ENCODE data around the gene GCHFR.
A peak's percentile ranks its signal among the peaks of the same experiment; 100 is the strongest.

Gene GCHFR

DNA sequence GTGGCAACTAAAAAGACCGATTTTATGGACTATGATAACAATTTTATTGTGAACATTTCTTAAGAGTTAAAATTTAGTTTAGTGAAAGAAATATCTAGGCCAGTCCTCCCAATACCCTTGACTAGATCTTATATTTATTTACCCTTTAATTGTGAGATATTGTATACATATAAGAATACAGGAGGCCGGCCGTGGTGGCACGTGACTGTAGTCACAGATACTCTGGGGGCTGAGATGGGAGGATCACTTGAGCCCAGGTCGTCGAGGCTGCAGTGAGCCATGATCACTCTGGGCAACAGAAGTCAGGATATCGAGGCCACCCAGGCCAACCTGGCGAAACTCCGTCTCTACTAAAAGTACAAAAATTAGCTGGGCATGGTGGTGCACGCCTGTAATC is 8.1 kb upstream of the GCHFR start:
- no peak for DNase-seq

DNA sequence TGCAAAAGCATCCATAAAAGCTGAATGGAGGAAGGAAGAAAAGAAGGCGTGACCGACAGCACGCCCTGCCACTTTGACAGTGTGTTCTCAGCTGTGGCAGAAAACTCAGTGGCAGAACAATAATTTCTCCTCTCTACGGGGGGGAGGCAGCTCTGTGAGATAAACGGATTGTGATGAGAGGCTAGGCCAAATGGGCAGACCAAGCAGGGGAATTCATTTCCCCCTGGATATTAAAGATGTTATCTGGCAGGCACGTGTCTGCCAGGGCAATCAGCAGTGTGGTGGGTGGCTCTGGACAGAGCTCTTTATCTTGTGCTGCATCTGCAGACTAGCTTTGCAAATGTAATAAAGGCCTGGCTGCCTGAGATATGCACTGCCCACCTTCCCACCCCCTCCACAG is 6.9 kb upstream of the GCHFR start:
- peak; percentile 2 for DNase-seq

DNA sequence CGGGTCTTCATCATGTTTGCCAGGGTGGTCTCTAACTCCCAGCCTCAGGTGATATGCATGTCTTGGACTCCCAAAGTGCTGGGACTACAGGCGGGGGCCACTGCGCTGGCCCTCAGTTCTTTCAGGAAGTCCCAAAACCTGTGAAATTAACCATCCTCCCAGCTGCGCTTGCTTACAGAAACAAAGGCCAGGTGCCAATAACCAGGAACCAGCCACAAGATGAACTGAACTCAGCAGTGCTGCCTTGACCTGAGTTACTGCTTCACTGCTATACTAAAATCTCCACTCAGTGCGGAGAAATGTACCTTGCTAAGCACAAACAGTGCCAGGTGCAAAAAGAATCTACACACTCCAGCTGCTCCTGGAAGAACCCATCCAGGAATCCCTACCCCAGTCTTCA is 3.9 kb upstream of the GCHFR start:
- no peak for DNase-seq

DNA sequence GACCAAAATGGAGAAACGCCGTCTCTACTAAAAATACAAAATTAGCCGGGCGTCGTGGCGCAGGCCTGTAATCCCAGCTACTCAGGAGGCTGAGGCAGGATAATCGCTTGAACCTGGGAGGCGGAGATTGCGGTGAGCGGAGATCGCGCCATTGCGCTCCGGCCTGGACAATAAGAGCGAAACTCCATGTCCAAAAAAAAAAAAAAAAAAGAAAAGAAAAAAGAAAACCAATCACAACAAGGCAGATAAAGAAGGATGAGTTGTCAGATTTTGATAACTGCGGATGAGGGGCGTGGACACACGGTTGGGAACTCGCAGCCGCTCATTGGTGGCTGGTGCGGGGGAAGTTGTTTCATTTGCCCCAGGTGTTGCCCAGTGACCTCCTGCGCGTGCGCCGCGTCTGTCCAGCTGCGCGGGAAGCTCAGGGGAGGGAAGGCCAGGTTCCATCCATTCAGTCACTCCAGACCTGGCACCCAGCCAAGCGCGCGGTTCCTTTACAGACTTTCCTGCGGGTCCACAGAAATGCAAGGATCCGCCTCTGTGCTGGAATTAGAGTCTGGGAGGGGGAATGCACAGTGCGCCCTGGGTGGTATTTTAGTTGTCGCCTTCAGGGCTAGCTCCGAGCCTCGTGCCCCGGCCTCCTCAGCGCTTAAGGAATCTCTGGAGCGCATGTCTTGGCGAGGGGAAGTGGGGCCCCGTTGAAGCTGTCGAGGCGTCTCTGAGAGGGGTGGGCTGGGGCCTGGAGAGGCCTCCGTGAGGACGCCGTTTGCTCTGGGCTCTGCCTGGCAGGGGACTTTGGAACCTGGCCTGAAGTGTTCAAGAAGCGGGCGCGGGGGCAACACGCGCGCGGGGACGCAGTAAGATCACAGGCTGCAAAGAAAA is 708 bp upstream of the GCHFR start:
- peak; percentile 63 for DNase-seq

DNA sequence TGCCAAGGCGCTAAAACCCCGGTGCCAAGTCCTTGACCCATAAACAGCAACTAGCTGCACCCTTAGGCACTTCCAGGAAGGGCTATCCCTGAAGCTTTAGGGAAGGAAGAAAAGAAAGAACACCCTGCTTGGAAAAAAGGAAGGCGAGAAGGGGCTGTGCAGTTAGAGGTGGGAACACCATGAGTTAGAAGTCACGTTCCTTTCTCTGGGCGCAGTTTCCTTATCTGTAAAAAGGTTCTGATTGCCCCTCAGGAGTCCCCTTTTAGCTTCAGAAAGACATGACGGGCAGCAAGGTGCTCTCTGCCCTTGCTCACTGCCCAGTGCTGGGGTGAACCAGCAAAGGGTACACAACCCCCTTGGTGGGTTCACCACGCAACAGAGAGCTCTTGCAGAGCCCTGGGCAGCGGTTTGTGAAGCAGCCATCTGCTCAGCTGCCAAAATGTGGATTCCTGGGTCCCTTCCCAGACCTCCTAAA is 798 bp downstream of the GCHFR start:
- no peak for DNase-seq

DNA sequence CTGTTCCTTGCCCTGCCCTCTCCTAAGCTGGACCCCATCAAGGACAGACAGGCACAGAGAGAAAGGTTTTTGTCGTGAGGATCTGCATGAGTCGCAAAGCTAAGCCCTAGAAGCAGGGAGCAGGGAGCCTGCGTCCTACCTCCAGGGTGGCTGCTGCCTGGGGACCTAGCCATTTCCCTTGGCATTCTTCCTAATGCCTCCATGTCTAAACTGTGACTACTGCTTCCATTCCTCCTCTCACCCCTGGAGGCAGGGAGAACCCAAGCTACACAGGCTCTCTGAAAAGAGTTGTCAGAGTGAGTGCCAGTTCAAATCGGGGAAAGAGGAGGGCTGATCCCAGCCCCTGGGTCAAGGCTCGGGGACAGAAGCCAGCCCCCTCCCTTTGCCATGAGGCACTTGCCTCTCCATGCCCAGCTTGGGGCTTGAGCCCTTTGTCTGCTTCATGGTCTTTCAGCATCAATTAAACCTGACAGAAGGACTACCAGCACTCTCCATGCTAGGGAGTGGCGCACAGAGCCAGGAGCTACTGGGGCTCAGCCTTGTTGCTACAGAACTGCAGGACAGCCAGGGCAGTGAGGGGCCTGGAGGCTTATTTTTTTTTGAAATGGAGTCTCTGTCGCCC is 2.4 kb downstream of the GCHFR start:
- DNase-seq = no peak

DNA sequence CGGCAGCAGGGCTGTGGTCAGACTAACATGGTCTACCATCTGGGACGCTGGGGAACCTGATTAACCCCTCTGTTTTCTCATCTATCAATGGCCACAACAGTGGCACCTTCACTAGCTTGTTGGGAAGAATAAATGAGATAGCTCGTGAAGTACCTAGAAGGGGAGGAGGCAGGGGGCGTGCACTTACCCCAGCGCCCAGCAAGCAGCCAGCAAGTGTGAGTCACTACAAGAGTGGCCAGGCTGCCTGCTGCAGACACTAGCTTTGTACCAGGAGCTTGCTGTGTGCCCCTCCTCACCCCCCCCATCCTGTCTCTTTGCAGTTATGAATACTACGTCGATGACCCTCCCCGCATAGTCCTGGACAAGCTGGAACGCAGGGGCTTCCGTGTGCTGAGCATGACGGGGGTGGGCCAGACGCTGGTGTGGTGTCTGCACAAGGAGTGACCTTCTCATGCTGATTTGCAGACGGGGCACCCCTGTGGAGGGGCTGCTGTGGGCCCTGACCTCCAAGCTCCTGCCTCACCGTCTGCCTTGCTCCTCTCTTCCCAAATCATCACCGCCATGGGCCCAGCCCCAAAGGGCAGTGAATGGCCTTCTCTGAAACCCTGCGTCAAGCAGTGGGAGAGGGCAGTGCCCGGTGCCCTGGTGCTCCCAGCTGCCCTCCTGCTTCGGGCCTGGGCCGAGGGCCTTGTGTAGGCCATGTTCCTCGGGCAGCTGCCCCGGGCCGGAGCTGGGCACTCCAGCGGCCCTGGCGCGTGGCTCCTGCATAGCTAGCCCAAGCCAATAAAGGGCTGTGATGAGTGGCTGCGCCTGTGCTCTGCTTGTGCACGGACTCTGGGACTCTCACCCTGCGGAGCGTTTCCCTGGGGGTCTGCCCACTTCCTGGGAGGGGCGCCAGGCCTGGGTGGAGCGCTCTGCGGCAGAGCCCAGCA is 3.3 kb downstream of the GCHFR start:
- no peak for DNase-seq

DNA sequence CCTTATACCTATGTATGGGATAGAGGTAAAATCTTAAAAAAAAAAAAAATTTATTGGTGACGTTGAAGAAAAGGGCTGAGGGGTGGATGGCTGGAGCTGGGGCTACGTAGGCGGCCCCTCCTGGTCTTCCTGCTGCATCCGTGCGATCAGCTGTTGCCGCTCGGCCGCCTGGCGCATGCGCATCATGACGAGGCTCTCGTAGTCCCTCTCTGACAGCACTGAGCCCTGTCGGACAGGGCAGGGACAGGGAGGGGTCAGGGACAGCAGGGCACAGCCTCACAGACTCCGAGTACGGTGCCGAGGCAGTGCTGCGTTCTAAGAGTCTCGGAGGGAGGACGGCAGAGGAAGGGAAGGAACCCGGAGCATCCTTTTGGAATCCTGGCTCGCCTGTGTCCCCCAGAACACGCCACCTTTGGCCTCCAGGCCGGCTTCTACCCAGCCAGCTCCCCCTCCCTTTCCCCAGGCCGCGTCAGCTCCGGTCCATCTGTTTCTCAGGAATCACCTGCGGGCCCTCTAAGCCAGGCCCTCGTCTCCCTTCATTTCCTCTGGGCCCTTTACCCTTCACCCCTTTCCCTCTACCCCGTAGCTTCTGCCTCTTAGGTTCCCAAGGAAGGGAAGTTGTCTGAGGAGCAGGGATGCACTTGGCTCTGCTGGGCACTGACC is 4.1 kb downstream of the GCHFR start:
- no peak for DNase-seq

DNA sequence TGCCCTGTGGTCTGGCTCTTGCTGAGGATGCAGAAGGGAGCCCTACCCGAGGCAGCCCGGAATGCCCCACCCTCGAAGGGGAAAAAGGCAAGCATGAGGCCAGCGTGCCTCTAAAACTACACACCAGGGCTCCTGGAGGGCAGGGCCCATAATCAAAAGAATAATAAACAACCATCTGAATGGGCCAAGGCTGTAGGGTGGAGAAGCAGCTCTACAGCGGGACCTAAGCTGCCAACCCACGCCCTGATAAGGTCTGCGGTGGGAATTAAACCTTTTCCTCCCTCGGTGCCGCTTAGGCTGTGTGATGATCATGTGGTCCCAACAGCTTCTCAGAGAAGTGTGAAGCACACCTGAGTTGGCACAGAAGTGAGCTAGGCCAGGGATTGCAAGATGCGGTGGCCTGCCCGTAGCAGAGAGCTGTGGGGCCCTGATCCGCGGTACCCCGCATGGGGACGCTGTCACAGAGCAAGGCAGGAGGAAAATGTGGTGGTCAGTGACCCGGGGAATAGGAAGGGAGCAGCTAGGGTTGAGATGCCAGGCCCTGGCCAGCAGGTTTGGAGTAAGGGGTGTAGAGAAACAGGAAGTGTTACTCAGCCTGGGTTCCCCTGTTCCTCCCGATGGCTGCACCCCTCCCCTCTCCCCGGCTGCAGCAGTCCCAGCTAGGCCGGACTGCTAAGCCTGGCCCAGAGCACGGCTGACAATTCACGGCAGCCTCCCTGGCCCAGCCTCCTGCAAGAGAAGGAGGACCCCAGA is 4.8 kb downstream of the GCHFR start:
- no peak for DNase-seq

DNA sequence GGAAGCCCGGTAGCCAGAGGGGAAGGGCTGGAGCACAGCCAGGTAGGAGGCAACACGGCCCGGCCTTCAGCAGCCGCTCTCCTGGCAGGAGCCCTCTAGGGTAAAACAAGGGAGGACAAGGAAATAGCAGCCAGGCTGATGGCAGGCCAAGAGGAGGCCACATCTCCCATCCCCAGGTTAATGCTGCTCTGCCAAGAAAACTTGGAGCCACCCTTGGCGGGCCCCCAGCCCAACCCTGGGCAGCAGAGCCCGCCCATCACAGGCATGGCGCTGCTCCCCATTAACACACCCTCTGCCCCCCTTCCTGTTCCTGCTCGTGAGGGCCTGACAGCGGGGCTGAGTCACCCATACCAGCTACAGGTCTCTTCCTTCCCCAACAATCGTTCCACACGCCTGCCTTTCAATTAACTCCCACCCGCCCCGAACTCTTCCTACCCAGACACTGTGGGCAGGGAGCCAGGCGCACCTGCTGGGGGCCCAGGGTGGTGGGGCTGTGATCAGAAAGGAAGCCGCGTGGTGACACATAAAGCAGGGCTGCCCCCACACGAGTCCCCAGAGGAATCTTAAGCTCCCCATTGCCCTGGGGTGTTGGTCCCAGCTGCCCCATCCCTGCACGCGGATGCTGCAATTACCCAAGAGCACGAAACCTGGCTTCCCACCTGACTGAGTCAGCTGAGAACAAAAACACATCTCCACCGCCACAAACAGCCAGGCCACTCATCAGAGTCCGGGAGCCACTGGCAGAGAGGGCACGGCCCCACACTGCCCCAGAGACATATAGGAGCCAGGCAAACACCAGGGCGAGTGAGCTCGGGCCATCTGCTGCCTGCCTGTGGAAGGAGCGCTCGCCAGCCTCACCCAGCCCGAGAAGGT is 5.6 kb downstream of the GCHFR start, which contains the start of gene C15orf62:
Gene C15orf62, plus strand, starts transcription at position 707 of the 873 bp plus-strand sequence. CDS start 516 bp downstream, outside the sequence.
- peak; percentile 9 for DNase-seq

DNA sequence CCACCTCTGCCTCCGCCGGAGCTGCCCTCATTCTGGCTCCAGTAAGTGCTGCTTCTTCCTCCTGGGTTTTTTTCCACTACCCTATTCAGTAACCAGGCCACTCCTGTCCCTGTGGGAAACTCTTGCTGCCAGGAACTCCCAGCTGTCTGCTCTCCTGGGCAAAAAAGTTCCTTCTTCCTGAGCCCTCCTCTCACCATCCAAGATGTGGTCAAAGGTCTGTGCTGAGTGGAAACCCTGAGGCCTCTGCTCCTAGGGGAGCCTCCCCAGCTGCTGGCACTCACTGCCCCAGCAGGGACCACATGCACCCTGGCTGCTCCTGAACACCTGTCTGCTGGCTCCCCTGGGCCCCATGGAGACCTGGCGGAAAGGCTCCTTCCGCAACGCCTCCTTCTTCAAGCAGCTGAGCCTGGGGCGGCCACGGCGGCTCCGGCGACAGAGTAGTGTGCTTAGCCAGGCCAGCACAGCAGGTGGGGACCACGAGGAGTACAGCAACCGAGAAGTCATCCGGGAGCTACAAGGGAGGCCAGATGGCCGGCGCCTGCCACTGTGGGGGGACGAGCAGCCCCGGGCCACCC is 6.4 kb downstream of the GCHFR start:
- DNase-seq = no peak

DNA sequence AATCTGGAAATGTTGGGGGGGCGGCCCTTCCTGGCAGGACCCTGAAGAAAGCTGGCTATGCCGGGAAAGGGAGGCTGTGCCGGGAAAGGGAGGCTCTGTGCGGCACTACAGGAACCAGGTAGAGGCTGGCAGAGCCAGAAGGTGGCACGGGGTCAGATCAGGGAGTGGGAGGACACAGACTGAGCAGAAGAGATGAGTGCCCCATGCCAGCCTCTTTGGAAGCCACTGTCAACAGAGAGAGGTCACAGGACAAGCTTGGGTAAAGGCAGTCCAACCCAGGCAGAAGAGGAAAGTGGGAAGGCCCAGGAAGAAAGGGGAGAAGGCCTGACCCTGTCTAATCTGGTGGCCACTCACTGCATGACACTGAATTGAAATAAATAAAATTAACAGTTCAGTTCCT is 7.4 kb downstream of the GCHFR start:
- no peak for DNase-seq

DNA sequence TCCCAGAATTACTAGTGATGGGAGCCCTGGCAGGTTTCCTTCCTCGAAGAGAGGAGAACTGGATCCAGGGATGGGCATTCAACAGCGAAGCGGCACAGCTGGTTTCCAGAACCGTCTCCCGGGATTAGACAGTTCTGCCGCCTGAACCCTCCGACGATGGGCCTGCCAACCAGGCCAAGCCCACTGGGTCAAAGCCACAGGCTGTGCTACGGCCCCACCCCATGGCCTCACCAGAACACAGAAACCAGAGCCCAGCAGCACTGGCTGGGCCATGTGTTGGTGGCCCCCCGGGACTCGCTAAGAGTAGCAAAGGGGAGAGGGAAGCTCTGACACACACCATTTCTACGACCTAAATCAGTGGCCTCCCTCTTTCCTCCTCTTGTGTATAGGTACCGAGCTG is 8.1 kb downstream of the GCHFR start:
- DNase-seq = no peak

DNA sequence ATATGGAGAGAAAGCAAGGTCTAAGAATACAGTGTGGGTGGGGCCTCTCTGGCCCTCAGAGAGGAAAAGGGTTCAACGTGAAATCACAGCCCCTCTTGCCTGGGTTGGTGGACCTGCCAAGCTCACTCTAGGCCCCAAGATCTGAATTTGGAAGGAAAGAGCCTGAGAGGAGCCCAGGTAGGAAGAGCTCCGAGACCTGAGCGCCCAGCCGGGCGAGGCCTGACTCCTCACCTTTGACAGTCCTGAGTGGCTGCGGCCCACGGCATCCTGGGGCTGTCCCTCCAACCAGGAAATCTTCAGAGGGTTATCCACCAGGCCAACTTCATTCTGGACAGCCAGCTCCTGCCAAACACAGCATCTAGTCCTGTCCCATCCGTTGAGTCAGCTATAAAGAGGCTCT is 9.6 kb downstream of the GCHFR start:
- DNase-seq = no peak

DNA sequence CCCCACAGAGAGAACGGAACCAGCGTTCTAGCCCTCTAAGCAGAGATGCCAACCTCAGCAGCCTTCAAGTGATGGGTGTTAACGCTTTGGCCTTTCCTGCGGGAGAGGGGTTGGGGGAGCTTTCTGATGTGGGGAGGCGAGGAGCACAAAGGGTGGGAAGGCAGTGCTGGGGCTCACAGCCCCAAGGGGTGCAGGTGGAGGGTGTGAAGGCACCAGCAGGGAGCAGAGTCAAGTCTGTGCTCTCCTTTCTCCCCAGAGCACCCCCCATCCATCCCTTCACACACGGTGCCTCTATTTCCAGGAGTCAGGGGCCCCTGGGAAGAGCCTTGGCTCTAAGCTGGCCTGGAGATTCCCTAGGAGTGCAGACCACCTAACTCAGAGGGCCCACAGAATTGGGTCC is 10.0 kb downstream of the GCHFR start:
- DNase-seq = no peak

DNA sequence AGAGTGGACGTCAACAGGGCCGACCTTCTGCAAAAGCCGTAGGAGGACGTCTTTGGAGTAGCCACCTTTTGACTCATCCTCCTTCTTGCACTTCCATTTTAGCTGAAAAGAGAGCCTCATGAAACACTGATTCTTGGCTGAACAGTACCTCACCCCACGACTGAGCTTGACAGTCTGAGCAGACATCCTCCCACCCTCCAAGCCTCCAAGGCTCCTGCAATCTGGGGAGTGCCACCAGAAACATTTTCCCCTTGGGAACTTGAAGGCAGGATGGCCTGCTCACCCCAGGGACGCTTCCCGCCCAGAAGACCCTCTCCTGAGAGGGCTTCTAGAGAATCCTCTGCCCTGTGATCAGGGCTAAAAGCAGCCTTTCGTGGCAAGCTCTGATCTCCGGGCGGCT is 11.1 kb downstream of the GCHFR start:
- DNase-seq = no peak

DNA sequence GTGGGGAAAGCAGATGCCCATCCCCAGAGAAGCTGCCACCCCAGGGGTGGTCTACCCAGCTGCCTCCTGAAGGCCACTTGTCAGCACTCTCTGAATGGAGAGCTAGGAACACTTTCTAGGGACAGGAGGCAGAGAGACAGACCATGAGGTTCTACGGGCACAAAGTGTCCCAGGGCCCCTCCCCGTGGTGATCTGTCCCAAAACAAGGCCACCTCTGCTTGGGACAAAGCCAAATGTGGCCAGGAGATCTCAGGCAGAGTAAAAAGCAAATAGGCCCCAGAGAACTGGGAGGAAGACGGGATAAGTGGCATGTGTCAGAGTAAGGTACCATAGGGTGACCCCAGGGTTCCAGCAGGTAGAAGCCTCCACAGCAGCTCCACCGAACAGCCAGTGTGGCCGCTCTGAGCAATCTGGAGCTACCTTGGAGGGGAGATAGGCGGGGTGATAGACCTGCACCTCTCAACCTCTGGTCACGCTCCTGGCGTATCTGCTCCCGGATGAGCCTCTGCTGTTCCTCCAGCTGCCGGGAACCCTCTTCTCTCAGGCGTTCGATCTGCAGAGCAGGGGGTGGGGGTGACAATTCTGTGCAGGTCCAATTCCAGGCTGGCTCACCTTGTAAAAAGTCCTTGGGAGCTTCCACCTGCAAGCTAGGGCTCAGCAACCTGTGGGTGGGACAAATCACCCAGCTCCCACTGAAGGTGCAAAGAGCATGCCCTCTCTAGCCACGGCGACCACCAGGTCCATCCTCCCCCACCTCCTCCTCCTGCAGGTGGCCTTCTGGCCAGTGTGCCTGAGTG is 12.1 kb downstream of the GCHFR start:
- no peak for DNase-seq

DNA sequence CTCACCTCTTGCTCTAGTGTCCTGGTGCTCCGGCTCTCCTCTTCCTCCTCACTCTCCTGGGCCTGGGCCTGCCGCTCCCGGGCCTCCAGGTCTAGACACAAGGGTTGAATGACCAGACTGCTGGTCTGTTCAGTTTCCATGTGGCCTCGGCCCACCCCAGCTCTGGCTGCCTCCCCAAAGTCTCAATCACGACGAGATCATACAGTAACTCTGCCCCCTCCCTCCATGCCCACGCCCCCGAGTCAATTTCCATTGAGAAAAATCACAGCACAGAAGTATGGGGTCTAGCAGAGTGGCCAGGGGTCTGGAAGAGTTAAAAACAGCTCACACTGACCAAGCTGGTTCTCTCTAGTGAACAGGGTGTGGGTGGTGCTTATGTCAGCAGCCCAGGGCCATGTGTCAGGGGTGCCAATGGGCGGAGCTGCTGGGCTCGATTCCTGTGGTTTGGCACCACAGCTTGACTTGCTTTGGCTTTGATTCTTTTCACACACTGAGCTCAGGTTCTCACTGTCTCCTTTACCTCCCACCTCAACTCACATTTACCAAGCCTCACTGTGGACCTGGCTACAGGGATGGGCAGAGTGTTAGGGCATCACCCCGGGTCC is 12.8 kb downstream of the GCHFR start:
- no peak for DNase-seq

DNA sequence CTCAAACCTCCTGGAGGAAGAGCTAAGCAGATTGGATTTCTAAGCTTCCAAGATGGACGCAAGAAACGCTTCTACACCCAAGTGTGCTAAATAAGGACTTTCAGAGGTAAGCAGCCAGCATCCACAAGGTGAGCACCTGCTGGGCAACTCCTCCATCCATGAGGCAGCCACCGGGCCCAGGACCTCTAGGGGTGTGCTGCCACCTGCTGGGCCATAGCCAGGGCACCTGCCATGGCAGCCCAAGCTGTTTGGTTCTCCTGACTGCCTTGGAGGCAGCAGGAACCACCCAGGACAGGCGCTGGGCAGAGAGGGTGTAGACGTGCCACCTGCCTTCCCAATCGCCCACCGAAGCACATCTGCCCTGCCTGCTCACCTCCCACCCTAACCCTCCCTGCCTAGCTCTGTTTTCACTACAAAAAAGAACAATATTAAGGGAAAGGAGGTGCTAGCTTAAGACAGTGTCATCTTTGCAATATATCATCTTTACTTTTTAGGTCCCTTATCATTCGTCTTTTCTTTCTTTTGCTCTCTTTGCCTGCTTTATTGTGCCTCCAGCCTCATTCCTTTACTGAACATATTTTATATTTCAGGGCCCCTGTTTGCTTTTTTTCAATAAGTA is 18.9 kb downstream of the GCHFR start:
- DNase-seq = no peak

All from NCI-H748 treated with DMSO at 0.1 percent for 48 hours (cell line).